ENCODE measurements around the gene PAPSS2.

GRCh38 chr10:87761153-87761552, 101.5 kb downstream of the PAPSS2 start:
- TF ChIP-seq CTCF (IDR thresholded peaks at IDR 0.05) = no peak
- TF ChIP-seq POLR2A (IDR thresholded peaks at IDR 0.05) = no peak

Measured in body of pancreas (tissue), 4 donors.